Panc1 (cell line): Measurements from ENCODE around the gene HRH2. TPM values are rescaled to one million over a fixed set of nuclear protein-coding genes. Genes with fewer than 3 reads are reported as not detected.

ENCODE experiments used
- ATAC-seq: fragments of 200-7000 bp; cut with Tn5 transposase; 2 replicates; pipeline ENCODE4 v1.9.1; 2020; ENCODE audit warnings: mild to moderate bottlenecking, moderate library complexity
- BruUV-seq: library from RNA; stranded (reverse); fragments of 400-500 nt; replicated peaks from 2 replicates; lab custom pipeline; 2021; lab: Mats Ljungman, UMichigan
- CTCF ChIA-PET: fragments of 300-600 bp; sonication (Branson Sonifier 250); formaldehyde crosslinking; loops from one replicate; lab custom pipeline; 2022; ENCODE audit warnings: antibody characterized with exemption; lab: Charles Lee
- POLR2A ChIA-PET: fragments of 300-600 bp; sonication (Branson Sonifier 250); formaldehyde crosslinking; loops from one replicate; lab custom pipeline; 2022; ENCODE audit warnings: antibody characterized with exemption; lab: Charles Lee
- DNase-seq: peaks from one replicate; pipeline ENCODE4 v3.0.0-alpha.2; 2010; ENCODE audit warnings: low read depth, low spot score
- H3K27ac ChIP-seq: 2 replicates; pipeline ENCODE4 v1.5.1; 2011; ENCODE audit warnings: mild to moderate bottlenecking, low read length, inconsistent platforms
- H3K27me3 ChIP-seq: fragments of 200-500 bp; sonication (Bioruptor generic); 2 replicates; pipeline ENCODE4 v1.6.0; 2014; ENCODE audit warnings: low read length, inconsistent platforms; ENCODE audit not compliant: control insufficient read depth, insufficient read depth
- H3K36me3 ChIP-seq: fragments of 200-500 bp; sonication (Bioruptor generic); 2 replicates; pipeline ENCODE4 v1.5.1; 2014; ENCODE audit warnings: inconsistent platforms, mild to moderate bottlenecking, low read length, moderate library complexity; ENCODE audit not compliant: control insufficient read depth, insufficient read depth
- H3K4me1 ChIP-seq: 2 replicates; pipeline ENCODE4 v1.5.1; 2011; ENCODE audit warnings: inconsistent platforms, mild to moderate bottlenecking, low read length, moderate library complexity; ENCODE audit not compliant: control insufficient read depth, insufficient read depth
- H3K4me3 ChIP-seq, 2 experiments: 2 replicates each; pipeline ENCODE4 v1.5.1; 2011 to 2012; ENCODE audit warnings: low read depth in 2 of 2, low read length in 2 of 2, mild to moderate bottlenecking in 2 of 2, inconsistent platforms in 1 of 2, moderate library complexity in 1 of 2
- H3K9me3 ChIP-seq: fragments of 200-500 bp; sonication (Bioruptor generic); 2 replicates; pipeline ENCODE4 v1.5.1; 2014; ENCODE audit warnings: low read depth, mild to moderate bottlenecking, inconsistent platforms, low read length, moderate library complexity; ENCODE audit not compliant: control insufficient read depth, insufficient read depth
- POLR2AphosphoS5 ChIP-seq: IDR thresholded peaks from 2 replicates; pipeline ENCODE4 v1.6.1; 2012; ENCODE audit warnings: mild to moderate bottlenecking, low read depth, low read length, moderate library complexity
- SIN3A ChIP-seq: IDR thresholded peaks from 2 replicates; pipeline ENCODE4 v1.6.1; 2012; ENCODE audit warnings: low read depth, mild to moderate bottlenecking, low read length, moderate library complexity, borderline replicate concordance; ENCODE audit not compliant: insufficient read depth
- TCF7L2 ChIP-seq: IDR thresholded peaks from 2 replicates; pipeline ENCODE4 v1.6.1; 2011; ENCODE audit warnings: mild to moderate bottlenecking, low read depth, low read length, inconsistent platforms
- in situ Hi-C: cut with HindIII; loops from 2 replicates; pipeline ENCODE4 v1.10.0; 2016; ENCODE audit warnings: low sequenced_read_pairs, low pct_unique_long_range_greater_than_20kb
- intact Hi-C: fragments of 100-400 bp; cut with micrococcal nuclease; formaldehyde crosslinking; loops from one replicate; pipeline ENCODE4 v1.10.0; 2022; ENCODE audit not compliant: unreplicated experiment
- total RNA-seq: library from RNA; stranded (reverse); gene quantifications from one replicate; pipeline ENCODE4 v1.2.1, GENCODE V29; 2021; ENCODE audit not compliant: unreplicated experiment
- TF ChIP-seq, protein P1 (sequence below), 2 experiments: IDR thresholded peaks; 2 replicates each; pipeline ENCODE4 v1.6.1; 2011 to 2012; ENCODE audit warnings: low read depth in 2 of 2, control low read depth in 1 of 2, low read length in 1 of 2, mild to moderate bottlenecking in 1 of 2, moderate library complexity in 1 of 2; ENCODE audit not compliant: insufficient read depth in 1 of 2
- TF ChIP-seq, protein P2 (sequence below): fragments of 450-650 bp; IDR thresholded peaks from 2 replicates; pipeline ENCODE4 v1.5.1; 2017; ENCODE audit warnings: mild to moderate bottlenecking

The HRH2 gene
- total RNA-seq, 1 experiment from 2014 or later = 0.33 TPM

DNA sequence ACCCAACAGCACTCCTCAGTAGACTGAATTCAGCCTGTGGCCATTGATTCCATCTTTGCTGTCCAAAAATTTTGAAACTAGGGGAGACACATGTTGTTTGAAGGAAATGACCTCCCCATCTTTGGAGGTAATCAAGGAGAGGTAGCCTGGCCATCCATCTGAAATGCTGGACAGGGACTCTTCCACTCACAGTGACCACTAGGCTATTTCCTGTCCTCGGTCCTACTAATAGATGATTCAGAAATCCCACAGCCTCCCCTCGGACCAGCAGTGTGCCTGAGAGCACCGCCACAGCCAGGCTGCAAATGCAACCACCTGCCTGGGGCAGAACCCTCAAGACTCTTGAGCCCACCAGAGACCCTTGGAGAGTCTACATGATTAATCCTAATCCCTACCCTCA is 12.5 kb downstream of the HRH2 start:
- Histone ChIP-seq H3K27me3 (no peaks in the 10 kb centered on the region), H3K4me1 (no peaks in the 10 kb centered on the region), H3K4me3 (no peak overlapping the region), H3K27ac (no peak overlapping the region), H3K36me3 (no peaks in the 10 kb centered on the region), H3K9me3 (no peaks in the 10 kb centered on the region)
- ATAC-seq (no peak), DNase-seq (no peak)
- POLR2A ChIA-PET = no interaction called here
- in situ Hi-C loops = no loop called here
- TF ChIP-seq, protein P1, sequence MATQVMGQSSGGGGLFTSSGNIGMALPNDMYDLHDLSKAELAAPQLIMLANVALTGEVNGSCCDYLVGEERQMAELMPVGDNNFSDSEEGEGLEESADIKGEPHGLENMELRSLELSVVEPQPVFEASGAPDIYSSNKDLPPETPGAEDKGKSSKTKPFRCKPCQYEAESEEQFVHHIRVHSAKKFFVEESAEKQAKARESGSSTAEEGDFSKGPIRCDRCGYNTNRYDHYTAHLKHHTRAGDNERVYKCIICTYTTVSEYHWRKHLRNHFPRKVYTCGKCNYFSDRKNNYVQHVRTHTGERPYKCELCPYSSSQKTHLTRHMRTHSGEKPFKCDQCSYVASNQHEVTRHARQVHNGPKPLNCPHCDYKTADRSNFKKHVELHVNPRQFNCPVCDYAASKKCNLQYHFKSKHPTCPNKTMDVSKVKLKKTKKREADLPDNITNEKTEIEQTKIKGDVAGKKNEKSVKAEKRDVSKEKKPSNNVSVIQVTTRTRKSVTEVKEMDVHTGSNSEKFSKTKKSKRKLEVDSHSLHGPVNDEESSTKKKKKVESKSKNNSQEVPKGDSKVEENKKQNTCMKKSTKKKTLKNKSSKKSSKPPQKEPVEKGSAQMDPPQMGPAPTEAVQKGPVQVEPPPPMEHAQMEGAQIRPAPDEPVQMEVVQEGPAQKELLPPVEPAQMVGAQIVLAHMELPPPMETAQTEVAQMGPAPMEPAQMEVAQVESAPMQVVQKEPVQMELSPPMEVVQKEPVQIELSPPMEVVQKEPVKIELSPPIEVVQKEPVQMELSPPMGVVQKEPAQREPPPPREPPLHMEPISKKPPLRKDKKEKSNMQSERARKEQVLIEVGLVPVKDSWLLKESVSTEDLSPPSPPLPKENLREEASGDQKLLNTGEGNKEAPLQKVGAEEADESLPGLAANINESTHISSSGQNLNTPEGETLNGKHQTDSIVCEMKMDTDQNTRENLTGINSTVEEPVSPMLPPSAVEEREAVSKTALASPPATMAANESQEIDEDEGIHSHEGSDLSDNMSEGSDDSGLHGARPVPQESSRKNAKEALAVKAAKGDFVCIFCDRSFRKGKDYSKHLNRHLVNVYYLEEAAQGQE (IDR thresholded peaks at IDR 0.05; ENCODE audit: insufficient read depth in 1 of 2, low read depth in 2 of 2, low read length in 1 of 2) = no peak
- TF ChIP-seq TCF7L2 (no peak), SIN3A (no peak), POLR2AphosphoS5 (no peak)
- TF ChIP-seq, protein P2, sequence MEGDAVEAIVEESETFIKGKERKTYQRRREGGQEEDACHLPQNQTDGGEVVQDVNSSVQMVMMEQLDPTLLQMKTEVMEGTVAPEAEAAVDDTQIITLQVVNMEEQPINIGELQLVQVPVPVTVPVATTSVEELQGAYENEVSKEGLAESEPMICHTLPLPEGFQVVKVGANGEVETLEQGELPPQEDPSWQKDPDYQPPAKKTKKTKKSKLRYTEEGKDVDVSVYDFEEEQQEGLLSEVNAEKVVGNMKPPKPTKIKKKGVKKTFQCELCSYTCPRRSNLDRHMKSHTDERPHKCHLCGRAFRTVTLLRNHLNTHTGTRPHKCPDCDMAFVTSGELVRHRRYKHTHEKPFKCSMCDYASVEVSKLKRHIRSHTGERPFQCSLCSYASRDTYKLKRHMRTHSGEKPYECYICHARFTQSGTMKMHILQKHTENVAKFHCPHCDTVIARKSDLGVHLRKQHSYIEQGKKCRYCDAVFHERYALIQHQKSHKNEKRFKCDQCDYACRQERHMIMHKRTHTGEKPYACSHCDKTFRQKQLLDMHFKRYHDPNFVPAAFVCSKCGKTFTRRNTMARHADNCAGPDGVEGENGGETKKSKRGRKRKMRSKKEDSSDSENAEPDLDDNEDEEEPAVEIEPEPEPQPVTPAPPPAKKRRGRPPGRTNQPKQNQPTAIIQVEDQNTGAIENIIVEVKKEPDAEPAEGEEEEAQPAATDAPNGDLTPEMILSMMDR = no peak
- BruUV-seq = no TSS peak
- intact Hi-C loops = no loop called here
- CTCF ChIA-PET = no interaction called here

DNA sequence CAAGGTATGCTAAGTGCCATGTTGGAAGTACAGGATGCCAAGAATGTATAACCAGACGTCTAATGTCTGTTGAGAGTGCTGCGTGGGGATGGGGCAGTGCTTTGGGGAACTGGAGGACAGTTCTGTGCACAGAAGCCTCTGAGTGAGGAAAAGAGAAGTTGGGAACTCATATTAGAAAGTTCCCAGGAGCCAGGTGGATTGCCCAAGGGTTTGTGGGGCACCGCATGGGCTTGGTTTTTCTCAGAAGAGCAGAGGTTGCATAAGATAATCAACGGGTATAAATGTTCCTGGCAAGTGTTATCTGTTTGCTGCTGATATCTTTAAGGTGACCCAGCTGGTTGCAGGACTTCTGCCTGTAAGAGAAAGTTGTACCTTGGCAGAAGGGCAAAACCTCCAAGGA is 13.1 kb downstream of the HRH2 start:
- intact Hi-C loops = no loop called here
- H3K4me1 ChIP-seq = no peaks in the 10 kb centered on the region
- no peaks in the 10 kb centered on the region for H3K36me3 ChIP-seq
- H3K4me3 ChIP-seq = no peak overlapping the region
- no TSS peak for BruUV-seq
- H3K9me3 ChIP-seq = no peaks in the 10 kb centered on the region
- in situ Hi-C loops = no loop called here
- POLR2A ChIA-PET = no interaction called here
- H3K27me3 ChIP-seq = no peaks in the 10 kb centered on the region
- CTCF ChIA-PET = no interaction called here
- no peak for TF ChIP-seq TCF7L2
- no peak for TF ChIP-seq POLR2AphosphoS5
- no peak for TF ChIP-seq SIN3A
- TF ChIP-seq, protein P2 = no peak
- TF ChIP-seq, protein P1 (IDR thresholded peaks at IDR 0.05; ENCODE audit: insufficient read depth in 1 of 2, low read depth in 2 of 2, low read length in 1 of 2) = no peak
- no peak for ATAC-seq
- DNase-seq = no peak
- H3K27ac ChIP-seq = no peak overlapping the region
